Peyer's patch (tissue), 4 donors: Measurements from ENCODE around the gene NDUFS7.

Source experiments
- POLR2A ChIP-seq, 2 donors: fragments of 450-650 bp; IDR thresholded peaks; one replicate each; pipeline ENCODE4 v1.5.1; 2017; ENCODE audit warnings: antibody characterized with exemption in 2 of 2, mild to moderate bottlenecking in 2 of 2, moderate library complexity in 2 of 2
- TF ChIP-seq, protein P1 (sequence below), 6 experiments: fragments of 450-650 bp in 4 of 6; fragments of 200-600 bp in 2 of 6; sonication (generic) in 1 of 6; IDR thresholded peaks; one replicate each; pipeline ENCODE4 v1.5.1; 2017 to 2019; ENCODE audit warnings: antibody characterized with exemption in 6 of 6, mild to moderate bottlenecking in 3 of 6, moderate library complexity in 1 of 6

- TF ChIP-seq, protein P1, sequence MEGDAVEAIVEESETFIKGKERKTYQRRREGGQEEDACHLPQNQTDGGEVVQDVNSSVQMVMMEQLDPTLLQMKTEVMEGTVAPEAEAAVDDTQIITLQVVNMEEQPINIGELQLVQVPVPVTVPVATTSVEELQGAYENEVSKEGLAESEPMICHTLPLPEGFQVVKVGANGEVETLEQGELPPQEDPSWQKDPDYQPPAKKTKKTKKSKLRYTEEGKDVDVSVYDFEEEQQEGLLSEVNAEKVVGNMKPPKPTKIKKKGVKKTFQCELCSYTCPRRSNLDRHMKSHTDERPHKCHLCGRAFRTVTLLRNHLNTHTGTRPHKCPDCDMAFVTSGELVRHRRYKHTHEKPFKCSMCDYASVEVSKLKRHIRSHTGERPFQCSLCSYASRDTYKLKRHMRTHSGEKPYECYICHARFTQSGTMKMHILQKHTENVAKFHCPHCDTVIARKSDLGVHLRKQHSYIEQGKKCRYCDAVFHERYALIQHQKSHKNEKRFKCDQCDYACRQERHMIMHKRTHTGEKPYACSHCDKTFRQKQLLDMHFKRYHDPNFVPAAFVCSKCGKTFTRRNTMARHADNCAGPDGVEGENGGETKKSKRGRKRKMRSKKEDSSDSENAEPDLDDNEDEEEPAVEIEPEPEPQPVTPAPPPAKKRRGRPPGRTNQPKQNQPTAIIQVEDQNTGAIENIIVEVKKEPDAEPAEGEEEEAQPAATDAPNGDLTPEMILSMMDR (IDR thresholded peaks at IDR 0.05), result no peak
- no peak for TF ChIP-seq POLR2A (IDR thresholded peaks at IDR 0.05)
These were observed 4.3 kb downstream of the NDUFS7 start for GRCh38 chr19:1387684-1388636.
